HG02884 (cell line): ENCODE data around the gene MALSU1.

Experiments used
- ATAC-seq: cut with Tn5 transposase; IDR thresholded peaks from one replicate; pipeline ENCODE4 v1.9.1; 2021; ENCODE audit warnings: mild to moderate bottlenecking, moderate library complexity; ENCODE audit not compliant: unreplicated experiment

Gene MALSU1

DNA sequence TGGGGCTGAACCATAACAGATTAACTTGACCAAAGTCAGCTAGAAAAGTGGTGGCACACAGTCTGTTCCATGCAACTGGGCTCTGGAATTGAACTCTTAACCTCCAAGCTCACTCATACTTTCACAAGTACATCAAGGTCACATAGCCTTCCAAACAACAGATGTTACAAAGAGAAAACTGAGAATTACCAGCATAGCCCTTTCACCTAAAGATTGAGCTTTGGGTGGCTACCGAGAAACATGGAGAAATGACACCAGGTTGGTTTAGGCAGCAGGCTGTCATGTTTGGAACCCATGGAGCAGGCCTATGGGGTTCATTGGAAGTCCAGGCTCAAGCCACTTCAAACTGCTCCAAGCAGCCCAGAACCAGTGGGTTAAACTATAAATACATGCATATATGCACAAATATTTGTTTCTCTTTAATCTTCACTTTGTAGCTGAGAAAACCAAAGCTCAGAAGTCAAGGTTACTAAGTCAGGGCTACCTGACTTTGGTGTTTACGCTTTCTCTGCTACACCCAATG lies 59.1 kb downstream of the MALSU1 start:
- ATAC-seq: no peak
